K562 (cell line): ENCODE data around the gene NOL4L. TPM values are rescaled to one million over a fixed set of nuclear protein-coding genes. Genes with fewer than 3 reads are reported as not detected.

Experiments
- ATAC-seq: fragments of 200-7000 bp; cut with Tn5 transposase; 3 replicates; pipeline ENCODE4 v1.9.1; 2020; ENCODE audit warnings: moderate library complexity
- BruUV-seq: library from RNA; stranded (reverse); fragments of 400-500 nt; replicated peaks from 2 replicates; lab custom pipeline; 2021; lab: Mats Ljungman, UMichigan
- CTCF ChIA-PET: fragments of 300-600 bp; formaldehyde crosslinking; extraction: SDS; loops from one replicate; lab custom pipeline; 2021; ENCODE audit warnings: low intra/inter-chr PET ratio; lab: Yijun Ruan, JAX
- POLR2A ChIA-PET: fragments of 300-600, 350-650 bp; sonication (Branson Sonifier 250); formaldehyde crosslinking; extraction: SDS; loops from one replicate; lab custom pipeline; 2021; ENCODE audit warnings: antibody characterized with exemption, inconsistent platforms; lab: Yijun Ruan, JAX
- DNase-seq, 4 experiments: peaks; one replicate each; pipeline versions ENCODE4 v3.0.0 to v3.0.0-alpha.2; 2011 to 2018; ENCODE audit warnings: low spot score in 3 of 4, mixed read lengths in 3 of 4; ENCODE audit errors: extremely low read depth in 1 of 4
- FAIRE-seq: peaks from 2 replicates; lab custom pipeline; 2011; peaks lifted over from hg19 to GRCh38; lab: Jason Lieb, UNC
- H2AFZ ChIP-seq: 2 replicates; pipeline ENCODE4 v1.6.0; 2011; ENCODE audit warnings: low read depth, low read length, control low read depth, inconsistent platforms
- H3K27ac ChIP-seq: fragments of 200-600 bp; 3 replicates; pipeline ENCODE4 v1.8.0; 2011; ENCODE audit warnings: low read depth, mild to moderate bottlenecking, control low read depth, inconsistent platforms, low read length, moderate library complexity, mixed read lengths; ENCODE audit errors: extremely low read depth
- H3K27me3 ChIP-seq, 2 experiments: fragments of 300-600 bp in 1 of 2; 2 replicates in 1 of 2; 3 replicates in 1 of 2; pipeline versions ENCODE4 v1.6.0 to v1.8.0; 2011; ENCODE audit warnings: inconsistent platforms in 2 of 2, low read length in 2 of 2, mild to moderate bottlenecking in 1 of 2, mixed read lengths in 1 of 2, moderate library complexity in 1 of 2; ENCODE audit not compliant: control insufficient read depth in 2 of 2, insufficient read depth in 2 of 2
- H3K36me3 ChIP-seq: fragments of 300-600 bp; 3 replicates; pipeline ENCODE4 v1.8.0; 2011; ENCODE audit warnings: mild to moderate bottlenecking, low read length, inconsistent platforms; ENCODE audit not compliant: control insufficient read depth, insufficient read depth
- H3K4me1 ChIP-seq, 2 experiments: fragments of 200-600 bp in 1 of 2; replicated peaks in 1 of 2; 2 replicates in 1 of 2; 3 replicates in 1 of 2; pipeline versions ENCODE4 v1.5.1 to v1.8.0; 2011; ENCODE audit warnings: inconsistent platforms in 2 of 2, low read length in 2 of 2, mild to moderate bottlenecking in 1 of 2, mixed read lengths in 1 of 2, moderate library complexity in 1 of 2; ENCODE audit not compliant: control insufficient read depth in 2 of 2, insufficient read depth in 2 of 2
- H3K4me2 ChIP-seq: 2 replicates; pipeline ENCODE4 v1.6.1; 2011; ENCODE audit warnings: low read length, control low read depth, inconsistent platforms, mixed read lengths; ENCODE audit not compliant: insufficient read depth
- H3K4me3 ChIP-seq: fragments of 200-600 bp; sonication (generic), shearing (Covaris generic); 2 replicates; pipeline ENCODE4 v1.5.1; 2016; ENCODE audit warnings: control low read depth, inconsistent platforms
- H3K79me2 ChIP-seq: fragments of 200-600 bp; 3 replicates; pipeline ENCODE4 v1.8.0; 2011; ENCODE audit warnings: low read length, inconsistent platforms; ENCODE audit not compliant: control insufficient read depth, insufficient read depth
- H3K9ac ChIP-seq, 2 experiments: 2 replicates each; pipeline versions ENCODE4 v1.6.0 to v1.6.1; 2011; ENCODE audit warnings: low read depth in 2 of 2, low read length in 2 of 2, control low read depth in 1 of 2, inconsistent platforms in 1 of 2, mild to moderate bottlenecking in 1 of 2, mixed read lengths in 1 of 2; ENCODE audit not compliant: insufficient read depth in 1 of 2
- H3K9me1 ChIP-seq: one replicate; pipeline ENCODE4 v1.6.0; 2011; ENCODE audit warnings: inconsistent platforms, mild to moderate bottlenecking, low read length, moderate library complexity; ENCODE audit not compliant: control insufficient read depth, insufficient read depth
- H3K9me3 ChIP-seq: replicated peaks from 2 replicates; pipeline ENCODE4 v1.5.1; 2011; ENCODE audit warnings: low read depth, low read length, inconsistent platforms; ENCODE audit not compliant: control insufficient read depth, insufficient read depth
- H4K20me1 ChIP-seq: replicated peaks from 2 replicates; pipeline ENCODE4 v1.6.1; 2011; ENCODE audit warnings: low read length, inconsistent platforms, mixed read lengths; ENCODE audit not compliant: control insufficient read depth, insufficient read depth
- MECOM ChIP-seq: fragments of 250-450 bp; sonication (Bioruptor Pico); IDR thresholded peaks from 2 replicates; pipeline ENCODE4 v1.8.0; 2022; ENCODE audit warnings: inconsistent platforms
- NFIX ChIP-seq: fragments of 250-450 bp; sonication (Bioruptor Pico); IDR thresholded peaks from 2 replicates; pipeline ENCODE4 v1.4.0; 2020; ENCODE audit warnings: low read depth, mild to moderate bottlenecking, moderate library complexity
- POLR2G ChIP-seq: fragments of 200-400 bp; formaldehyde crosslinking; IDR thresholded peaks from 2 replicates; pipeline ENCODE4 v1.6.1; 2017; ENCODE audit warnings: low read depth, mild to moderate bottlenecking, antibody characterized with exemption, low read length, moderate library complexity
- RBM25 ChIP-seq: fragments of 200-400 bp; formaldehyde crosslinking; IDR thresholded peaks from 2 replicates; pipeline ENCODE4 v1.6.1; 2018; ENCODE audit warnings: low read length, low read depth, moderate library complexity; ENCODE audit not compliant: severe bottlenecking
- WGBS: fragments of 100-300 bp; shearing (Covaris generic); methylation state at CpG from one replicate; pipeline ENCODE4 v1.1.6; 2016; ENCODE audit warnings: low coverage, mixed read lengths; ENCODE audit not compliant: insufficient coverage; ENCODE audit errors: missing lambda C conversion rate; 5-methylcytosine and 5-hydroxymethylcytosine counted together
- in situ Hi-C: fragments of 300-500 bp; cut with MboI; formaldehyde crosslinking; loops from 4 replicates; pipeline ENCODE4 v1.15.0; 2018; ENCODE audit warnings: inconsistent platforms, mixed read lengths
- intact Hi-C: fragments of 100-400 bp; cut with micrococcal nuclease; formaldehyde crosslinking; loops from 2 replicates; pipeline ENCODE4 v1.14.2; 2022
- polyA plus RNA-seq, 8 experiments: library from polyadenylated mRNA; depleted of rRNA in 4 of 8; stranded (reverse) in 5 of 8; unstranded in 3 of 8; fragments of >200 nt; fragmentation: Nextera tagmentation in 2 of 8; fragmentation: Illumina TruSeq in 1 of 8; extraction: Ambion mirVana in 2 of 8; extraction: Trizol in 1 of 8; gene quantifications; 2 replicates each; pipeline versions ENCODE4 v1.2.1 to v1.2.3, GENCODE V29; 2011 to 2014; ENCODE audit warnings: inconsistent platforms in 1 of 8, missing spikeins in 1 of 8
- total RNA-seq, 7 experiments: library from RNA; depleted of rRNA in 6 of 7; stranded (reverse); fragments of >200 nt in 6 of 7; fragmentation: Illumina TruSeq in 2 of 7; extraction: Trizol in 2 of 7; gene quantifications; 2 replicates each; pipeline versions ENCODE4 v1.2.1 to v1.2.3, GENCODE V29; 2011 to 2021; ENCODE audit warnings: low replicate concordance in 1 of 7
- TF ChIP-seq, protein P1 (sequence below): fragments of 450-650 bp; IDR thresholded peaks from 2 replicates; pipeline ENCODE4 v1.6.1; 2016

NOL4L gene
- total and polyA plus RNA-seq, 9 of the 15 experiments (the other 6 are each of a cell fraction or from before 2014, with no cell fraction given), result 5.1 to 36.2 (median 13.6) TPM

GRCh38 chr20:32560989-32561830 is 23.9 kb downstream of the NOL4L start:
- no peak for DNase-seq
- CTCF ChIA-PET, result no interaction called here

GRCh38 chr20:32560482-32560988 is 24.6 kb downstream of the NOL4L start:
- Histone ChIP-seq H4K20me1 (peaks cover 12% of the 10 kb centered on the region), H3K4me1 (peaks cover 17 to 66% of the 10 kb centered on the region in 2 experiments), H3K9me1 (no peaks in the 10 kb centered on the region), H3K9me3 (no peaks in the 10 kb centered on the region), H2AFZ (no peak overlapping the region), H3K4me2 (no peak overlapping the region), H3K9ac (0 out of 4 replicates have a peak overlapping the region, but pooled peaks of 1 of the 2 experiments have one; percentile 28), H3K4me3 (no peak overlapping the region), H3K79me2 (peaks cover 94% of the 10 kb centered on the region), H3K27me3 (no peaks in the 10 kb centered on the region), H3K27ac (no peak overlapping the region), H3K36me3 (peaks cover 62% of the 10 kb centered on the region; the same call in 2 of the 3 replicates)
- ATAC-seq (no peak), FAIRE-seq (no peak), DNase-seq (no peak)
- CTCF ChIA-PET, result no interaction called here
- POLR2A ChIA-PET, result interaction anchor here (1.1 to 1.4 kb wide), 2 partner anchors 9 to 13 kb away, joined by 3 to 4 read pairs; no protein-coding TSS in a partner anchor
- in situ Hi-C loops, result no loop called here
- TF ChIP-seq, protein P1, sequence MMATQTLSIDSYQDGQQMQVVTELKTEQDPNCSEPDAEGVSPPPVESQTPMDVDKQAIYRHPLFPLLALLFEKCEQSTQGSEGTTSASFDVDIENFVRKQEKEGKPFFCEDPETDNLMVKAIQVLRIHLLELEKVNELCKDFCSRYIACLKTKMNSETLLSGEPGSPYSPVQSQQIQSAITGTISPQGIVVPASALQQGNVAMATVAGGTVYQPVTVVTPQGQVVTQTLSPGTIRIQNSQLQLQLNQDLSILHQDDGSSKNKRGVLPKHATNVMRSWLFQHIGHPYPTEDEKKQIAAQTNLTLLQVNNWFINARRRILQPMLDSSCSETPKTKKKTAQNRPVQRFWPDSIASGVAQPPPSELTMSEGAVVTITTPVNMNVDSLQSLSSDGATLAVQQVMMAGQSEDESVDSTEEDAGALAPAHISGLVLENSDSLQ, result peak; percentile 66
- TF ChIP-seq NFIX (CRISPR knock-in tag) (no peak), RBM25 (peak; percentile 50)
- WGBS, result 92% methylated on average over 9 of the region's 9 CpGs
- intact Hi-C loops, result no loop called here
- no TSS peak for BruUV-seq

More at GRCh38 chr20:32560989-32561830, 23.9 kb downstream of the NOL4L start:
- Histone ChIP-seq H3K9me3 (no peaks in the 10 kb centered on the region), H3K36me3 (peaks cover 63% of the 10 kb centered on the region), H3K9me1 (no peaks in the 10 kb centered on the region), H2AFZ (no peak overlapping the region), H3K27ac (no peak overlapping the region), H3K27me3 (no peaks in the 10 kb centered on the region), H3K4me2 (no peak overlapping the region), H3K4me1 (peaks cover 17 to 63% of the 10 kb centered on the region in 2 experiments), H3K4me3 (no peak overlapping the region), H3K79me2 (peaks cover 94% of the 10 kb centered on the region), H4K20me1 (peaks cover 12% of the 10 kb centered on the region), H3K9ac (peak overlapping the region in 1 of 2 experiments; percentile 81; a peak in 2 of 4 replicates)
- intact Hi-C loops, result no loop called here
- peak; percentile 33; the same call in 1 of the 2 replicates for TF ChIP-seq POLR2G
- TF ChIP-seq MECOM (CRISPR knock-in tag), result no peak
- WGBS, result 59% methylated on average over 8 of the region's 27 CpGs
- POLR2A ChIA-PET, result interaction anchor here (0.7 kb wide), 1 partner anchor 9 kb away, joined by 3 read pairs; no protein-coding TSS in a partner anchor
- no peak for ATAC-seq
- in situ Hi-C loops, result no loop called here
- no TSS peak for BruUV-seq
- no peak for FAIRE-seq
